NOMO-1 treated with DMSO at 0.1 percent for 48 hours (cell line): ENCODE results near the gene SIGLECL1.

ENCODE experiments used
- DNase-seq: peaks from one replicate; lab custom pipeline; 2025; ENCODE audit not compliant: unreplicated experiment; lab: John Stamatoyannopoulos, UW

The SIGLECL1 gene

DNA sequence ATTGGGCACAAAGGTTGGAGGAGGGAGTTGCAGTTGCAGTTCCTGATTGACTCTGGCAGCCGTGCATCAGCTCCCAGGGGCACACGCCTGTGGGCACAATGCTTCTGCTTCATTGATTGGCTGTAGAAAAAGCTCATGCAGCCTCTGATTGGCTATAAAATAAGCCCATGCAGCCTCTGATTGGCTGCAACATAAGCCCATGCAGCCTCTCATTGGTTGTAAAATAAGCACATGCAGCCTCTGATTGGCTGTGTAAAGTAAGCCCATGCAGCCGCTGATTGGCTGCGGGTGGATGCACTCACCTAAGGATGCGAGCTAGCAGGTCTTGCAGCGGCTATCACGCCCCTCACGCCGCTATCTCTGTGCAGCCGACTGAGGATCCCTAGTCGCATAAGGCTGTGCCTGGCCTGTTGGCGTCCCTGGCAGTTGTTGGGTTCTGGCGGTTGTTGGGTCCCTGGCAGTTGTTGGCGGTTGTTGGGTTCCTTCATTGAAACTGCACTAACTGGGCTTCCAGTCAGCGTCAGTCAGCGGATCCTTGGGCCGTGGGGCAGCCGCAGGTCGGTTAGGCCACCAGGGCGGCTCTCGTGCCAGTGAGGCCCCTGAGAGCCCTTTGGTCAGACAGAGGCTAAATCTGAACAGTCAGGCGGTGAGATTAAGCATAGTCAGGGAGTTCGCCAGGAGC lies at the start of gene SIGLECL1:
Gene SIGLECL1, plus strand, starts transcription at position 295 of the 682 bp plus-strand sequence. CDS start 12,993 bp downstream, outside the sequence.
- DNase-seq = no peak

DNA sequence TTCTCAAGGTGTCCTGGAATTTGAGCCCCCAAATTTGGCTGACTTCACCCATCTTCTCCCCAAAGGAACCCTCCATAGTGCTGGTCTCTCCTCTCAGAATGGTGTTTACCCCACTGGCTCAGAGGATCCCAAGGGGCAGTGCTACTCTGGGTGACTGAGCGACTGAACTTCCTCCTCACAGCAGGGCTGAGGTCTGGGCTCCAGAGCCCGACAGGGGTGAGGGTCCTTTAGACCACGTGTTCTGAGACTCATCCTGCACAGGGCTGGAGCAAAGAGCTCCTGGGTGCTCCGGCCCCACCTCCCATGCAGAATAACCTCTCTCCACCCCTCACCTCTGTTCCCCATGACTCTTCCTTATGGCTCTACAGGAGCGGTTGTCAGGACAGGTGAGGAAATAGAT lies 49.2 kb upstream of the SIGLECL1 start:
- DNase-seq = no peak

GRCh38 chr19:51203916-51204315 lies 47.0 kb upstream of the SIGLECL1 start:
- peak; percentile 17 for DNase-seq

DNA sequence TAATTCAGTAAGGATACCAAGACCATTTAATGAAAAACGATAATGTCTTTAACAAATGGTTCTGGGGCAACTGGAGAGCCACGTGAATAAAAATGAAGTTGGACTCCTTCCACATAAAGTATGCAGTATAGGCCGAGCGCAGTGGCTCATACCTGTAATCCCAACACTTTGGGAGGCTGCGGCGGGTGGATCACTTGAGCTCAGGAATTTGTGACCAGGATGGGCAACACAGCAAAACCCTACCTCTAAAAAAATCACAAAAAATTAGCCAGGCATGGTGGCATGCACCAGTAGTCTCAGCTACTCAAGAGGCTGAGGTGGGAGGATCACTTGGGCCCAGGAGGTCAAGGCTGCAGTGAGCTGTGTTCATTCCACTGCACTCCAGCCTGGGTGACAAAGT lies 46.6 kb upstream of the SIGLECL1 start:
- DNase-seq = no peak

- DNase-seq = no peak
Observed at GRCh38 chr19:51207747-51208146, 43.1 kb upstream of the SIGLECL1 start.

- DNase-seq = no peak
Observed at GRCh38 chr19:51210191-51210784, 40.6 kb upstream of the SIGLECL1 start.

- peak; percentile 83 for DNase-seq
Observed at GRCh38 chr19:51210874-51211361, 40.0 kb upstream of the SIGLECL1 start.

DNA sequence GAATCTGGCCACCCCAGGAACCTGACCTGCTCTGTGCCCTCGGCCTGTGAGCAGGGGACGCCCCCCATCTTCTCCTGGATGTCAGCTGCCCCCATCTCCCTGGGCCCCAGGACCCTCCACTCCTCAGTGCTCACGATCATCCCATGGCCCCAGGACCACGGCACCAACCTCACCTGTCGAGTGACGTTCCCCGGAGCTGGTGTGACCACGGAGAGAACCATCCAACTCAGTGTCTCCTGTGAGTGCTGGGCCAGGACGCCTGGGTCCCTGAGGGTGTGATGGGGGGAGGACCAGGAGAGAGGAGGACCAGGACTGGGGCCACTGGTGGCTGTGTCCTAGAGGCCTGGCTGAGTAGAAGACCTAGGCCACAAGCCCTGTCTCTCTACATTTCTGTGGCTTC lies 39.0 kb upstream of the SIGLECL1 start:
- DNase-seq = no peak

- peak; percentile 64 for DNase-seq
Observed at GRCh38 chr19:51219307-51219706, 31.6 kb upstream of the SIGLECL1 start.

DNA sequence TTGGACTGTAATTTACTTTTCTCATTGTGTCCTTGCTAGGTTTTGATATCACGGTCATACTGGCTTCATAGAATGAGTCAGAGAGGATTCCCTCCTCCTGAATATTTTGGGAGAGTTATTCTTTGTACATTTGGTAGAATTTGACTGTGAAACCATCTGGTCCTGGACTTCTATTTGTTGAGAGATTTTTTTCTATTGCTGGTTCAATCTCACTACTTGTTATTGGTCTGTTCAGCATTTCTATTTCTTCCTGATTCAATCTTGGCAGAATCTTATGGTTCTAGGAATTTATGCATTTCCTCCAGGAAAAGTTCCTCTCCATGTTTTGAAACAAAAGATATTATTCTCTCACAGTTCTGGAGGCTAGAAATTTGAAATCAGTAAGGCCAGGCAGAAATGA lies 30.9 kb upstream of the SIGLECL1 start:
- no peak for DNase-seq

- DNase-seq = no peak
Observed at GRCh38 chr19:51220996-51221395, 29.9 kb upstream of the SIGLECL1 start.

- no peak for DNase-seq
Observed at GRCh38 chr19:51224163-51224641, 26.7 kb upstream of the SIGLECL1 start.

GRCh38 chr19:51224898-51225393 lies 25.9 kb upstream of the SIGLECL1 start, which contains the start of gene CD33:
Gene CD33 (plus strand): TSS chr19:51225080. CDS start chr19:51225119, 39 bp downstream.
- DNase-seq = peak; percentile 75

GRCh38 chr19:51226067-51226466 lies 24.8 kb upstream of the SIGLECL1 start:
- no peak for DNase-seq

- DNase-seq = no peak
Observed at GRCh38 chr19:51227326-51227725, 23.6 kb upstream of the SIGLECL1 start.

DNA sequence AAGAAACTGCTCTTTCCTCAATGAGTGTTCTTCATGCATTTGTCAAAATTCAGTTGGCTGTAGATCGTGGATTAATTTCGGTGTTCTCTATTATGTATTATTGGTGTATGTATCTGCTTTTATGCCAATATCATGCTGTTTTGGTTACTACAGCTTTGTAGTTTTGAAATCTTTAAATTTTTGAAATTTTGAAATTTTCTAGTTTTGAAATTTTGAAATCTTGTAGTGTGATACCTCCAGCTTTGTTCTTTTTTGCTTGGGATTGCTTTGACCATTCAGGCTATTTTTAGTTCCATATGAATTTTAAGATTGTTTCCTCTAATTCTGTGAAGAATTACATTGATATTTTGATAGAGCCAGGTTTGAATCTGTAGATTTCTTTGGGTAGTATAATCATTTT lies 22.9 kb upstream of the SIGLECL1 start:
- no peak for DNase-seq

DNA sequence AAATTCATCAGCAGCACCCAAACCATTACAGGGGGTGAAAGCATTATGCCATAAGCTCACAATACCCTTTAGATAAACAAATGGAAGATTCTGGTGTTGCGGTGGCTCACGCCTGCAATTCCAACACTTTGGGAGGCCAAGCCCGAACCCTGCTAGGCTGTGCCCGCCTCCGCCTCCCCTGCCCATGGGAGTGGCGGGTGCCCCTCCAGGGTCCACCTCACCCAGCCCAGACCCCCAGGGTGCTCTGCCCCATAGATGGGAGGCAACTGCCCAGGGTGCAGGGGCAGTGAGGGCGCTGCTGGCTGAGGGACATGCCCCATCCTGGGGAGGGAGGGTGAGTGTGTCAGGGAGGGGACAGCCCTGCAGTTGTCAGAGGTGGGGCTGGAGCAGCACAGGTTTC lies 10.0 kb upstream of the SIGLECL1 start:
- DNase-seq = no peak

GRCh38 chr19:51242881-51243630 lies 7.8 kb upstream of the SIGLECL1 start:
- peak; percentile 41 for DNase-seq

DNA sequence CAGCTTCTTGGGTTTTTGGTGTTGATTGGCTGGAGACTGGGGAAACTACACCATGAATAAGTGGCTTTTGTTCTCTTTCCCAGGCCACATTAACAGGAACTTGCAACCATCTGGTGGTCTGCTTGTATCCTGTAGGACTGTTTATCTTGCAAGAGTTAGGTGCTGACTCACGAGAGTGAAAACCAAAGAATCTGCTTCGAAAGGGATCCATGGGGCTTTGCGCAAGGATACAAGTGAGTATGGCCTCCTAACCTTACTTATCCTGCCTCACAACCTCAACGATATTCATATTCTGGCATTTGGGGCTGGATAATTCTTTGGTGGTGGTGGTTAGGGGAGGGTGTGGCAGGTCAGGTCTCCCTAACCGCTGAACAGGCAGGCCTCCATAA lies 4.7 kb upstream of the SIGLECL1 start:
- peak; percentile 90 for DNase-seq

GRCh38 chr19:51247972-51248590 lies 2.8 kb upstream of the SIGLECL1 start:
- no peak for DNase-seq

GRCh38 chr19:51251468-51251820 lies 564 bp downstream of the SIGLECL1 start:
- DNase-seq = no peak
